ENCODE results near the gene CDK2AP2. TPM values are rescaled to one million over a fixed set of nuclear protein-coding genes. Genes with fewer than 3 reads are reported as not detected.

CDK2AP2 gene
- total and polyA plus RNA-seq, 9 of the 15 experiments (the other 6 are each of a cell fraction or from before 2014, with no cell fraction given), result 4.4 to 47.4 (median 21.7) TPM

- no peak for TF ChIP-seq ZNF318 (IDR thresholded peaks at IDR 0.05; ENCODE audit: borderline replicate concordance in 1 of 2, low read depth in 1 of 2)
- TF ChIP-seq SRF (CRISPR knock-in tag; IDR thresholded peaks at IDR 0.05), result no peak
- no peak for TF ChIP-seq MLX (CRISPR knock-in tag; conservative IDR thresholded peaks at IDR 0.05)
- TF ChIP-seq, protein P1, sequence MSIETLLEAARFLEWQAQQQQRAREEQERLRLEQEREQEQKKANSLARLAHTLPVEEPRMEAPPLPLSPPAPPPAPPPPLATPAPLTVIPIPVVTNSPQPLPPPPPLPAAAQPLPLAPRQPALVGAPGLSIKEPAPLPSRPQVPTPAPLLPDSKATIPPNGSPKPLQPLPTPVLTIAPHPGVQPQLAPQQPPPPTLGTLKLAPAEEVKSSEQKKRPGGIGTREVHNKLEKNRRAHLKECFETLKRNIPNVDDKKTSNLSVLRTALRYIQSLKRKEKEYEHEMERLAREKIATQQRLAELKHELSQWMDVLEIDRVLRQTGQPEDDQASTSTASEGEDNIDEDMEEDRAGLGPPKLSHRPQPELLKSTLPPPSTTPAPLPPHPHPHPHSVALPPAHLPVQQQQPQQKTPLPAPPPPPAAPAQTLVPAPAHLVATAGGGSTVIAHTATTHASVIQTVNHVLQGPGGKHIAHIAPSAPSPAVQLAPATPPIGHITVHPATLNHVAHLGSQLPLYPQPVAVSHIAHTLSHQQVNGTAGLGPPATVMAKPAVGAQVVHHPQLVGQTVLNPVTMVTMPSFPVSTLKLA (conservative IDR thresholded peaks at IDR 0.05), result peak; percentile 87 to 92; a peak in 3 of 4 replicates
- peak; percentile 49; the same call in 1 of the 2 replicates for TF ChIP-seq TOE1 (IDR thresholded peaks at IDR 0.05; ENCODE audit: borderline replicate concordance)
- TF ChIP-seq TOE1 (CRISPR knock-in tag; IDR thresholded peaks at IDR 0.05; ENCODE audit: borderline replicate concordance, low read depth), result no peak
- TF ChIP-seq ZNF311 (CRISPR knock-in tag; IDR thresholded peaks at IDR 0.05), result no peak
- TF ChIP-seq ZNF41 (CRISPR knock-in tag; conservative IDR thresholded peaks at IDR 0.05), result no peak
- TF ChIP-seq CBX3 (IDR thresholded peaks at IDR 0.05; ENCODE audit: borderline replicate concordance in 1 of 2, low read length in 2 of 2), result peak in 1 of 2 experiments; percentile 86; a peak in 2 of 3 replicates
- TF ChIP-seq ZNF316 (IDR thresholded peaks at IDR 0.05), result no peak
- TF ChIP-seq, protein P2, sequence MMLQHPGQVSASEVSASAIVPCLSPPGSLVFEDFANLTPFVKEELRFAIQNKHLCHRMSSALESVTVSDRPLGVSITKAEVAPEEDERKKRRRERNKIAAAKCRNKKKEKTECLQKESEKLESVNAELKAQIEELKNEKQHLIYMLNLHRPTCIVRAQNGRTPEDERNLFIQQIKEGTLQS (IDR thresholded peaks at IDR 0.05), result no peak
- TF ChIP-seq, protein P2 (CRISPR knock-in tag; conservative IDR thresholded peaks at IDR 0.05), result no peak; the same call in 1 of the 2 replicates
- TF ChIP-seq TBP (optimal IDR thresholded peaks at IDR 0.05; ENCODE audit: low read depth, low read length), result peak; percentile 78
- TF ChIP-seq CHD2 (IDR thresholded peaks at IDR 0.05; ENCODE audit: low read depth, low read length), result peak; percentile 94
- no peak for TF ChIP-seq FUS (optimal IDR thresholded peaks at IDR 0.05; ENCODE audit: low read depth, low read length)
- no peak for TF ChIP-seq NR1H2 (CRISPR knock-in tag; IDR thresholded peaks at IDR 0.05)
- TF ChIP-seq ARNT (IDR thresholded peaks at IDR 0.05), result no peak
Observed at GRCh38 chr11:67507864-67508485, at the start of gene CDK2AP2 (continued).
